Tongue (tissue), 2 donors: ENCODE measurements around the gene SLC7A7. TPM values are rescaled to one million over a fixed set of nuclear protein-coding genes. Genes with fewer than 3 reads are reported as not detected.
"Not testable (repeated sequence)": the region's sequence is repeated elsewhere in the genome, so short reads cannot be mapped to it uniquely, and the experiment has no call there.

Experiments
- DNase-seq: peaks from one replicate; pipeline ENCODE4 v3.0.0-alpha.2; 2015
- total RNA-seq: library from RNA; depleted of rRNA; stranded (reverse); fragments of >200 nt; gene quantifications from one replicate; pipeline ENCODE4 v1.2.3, GENCODE V29; 2014

Gene SLC7A7
- total RNA-seq: 14.2 TPM

GRCh38 chr14:22814941-22815713, at the start of gene SLC7A7:
Gene SLC7A7 (minus strand): TSS chr14:22815435. CDS start chr14:22813398, 2,037 bp downstream.
- peak; percentile 92 for DNase-seq

GRCh38 chr14:22864979-22865378, 49.7 kb upstream of the SLC7A7 start:
- DNase-seq: no peak

GRCh38 chr14:22861651-22862050, 46.4 kb upstream of the SLC7A7 start:
- no peak for DNase-seq

- DNase-seq: not testable (repeated sequence)
Observed at GRCh38 chr14:22860377-22860776, 45.1 kb upstream of the SLC7A7 start.

- no peak for DNase-seq
Observed at GRCh38 chr14:22856428-22856827, 41.2 kb upstream of the SLC7A7 start.

GRCh38 chr14:22854963-22855724, 39.9 kb upstream of the SLC7A7 start:
- DNase-seq: no peak

GRCh38 chr14:22854296-22854695, 39.1 kb upstream of the SLC7A7 start:
- DNase-seq: not testable (repeated sequence)

GRCh38 chr14:22852940-22853767, 37.9 kb upstream of the SLC7A7 start:
- peak; percentile 96 for DNase-seq

GRCh38 chr14:22852599-22852939, 37.3 kb upstream of the SLC7A7 start:
- DNase-seq: no peak

GRCh38 chr14:22852178-22852577, 36.9 kb upstream of the SLC7A7 start:
- not testable (repeated sequence) for DNase-seq

GRCh38 chr14:22850944-22851764, 35.9 kb upstream of the SLC7A7 start:
- peak; percentile 92 for DNase-seq

- DNase-seq: peak; percentile 71
Observed at GRCh38 chr14:22849212-22849819, 34.1 kb upstream of the SLC7A7 start.

GRCh38 chr14:22848351-22849164, 33.3 kb upstream of the SLC7A7 start:
- peak; percentile 96 for DNase-seq

- DNase-seq: peak; percentile 44
Observed at GRCh38 chr14:22847661-22848341, 32.6 kb upstream of the SLC7A7 start.

- DNase-seq: no peak
Observed at GRCh38 chr14:22846811-22847307, 31.6 kb upstream of the SLC7A7 start.

- DNase-seq: no peak
Observed at GRCh38 chr14:22845821-22846625, 30.8 kb upstream of the SLC7A7 start.

- DNase-seq: no peak
Observed at GRCh38 chr14:22845103-22845394, 29.8 kb upstream of the SLC7A7 start.

GRCh38 chr14:22844221-22845102, 29.2 kb upstream of the SLC7A7 start:
- no peak for DNase-seq
